Epithelial cell of esophagus (primary cell): Measurements from ENCODE around the gene ARMH1.

Experiments used
- DNase-seq: peaks from one replicate; pipeline ENCODE4 v3.0.0; 2010; ENCODE audit warnings: low read depth
- H3K4me3 ChIP-seq: 2 replicates; pipeline ENCODE4 v1.5.1; 2011; ENCODE audit warnings: mild to moderate bottlenecking, low read length, control low read depth
- CTCF ChIP-seq: IDR thresholded peaks from 2 replicates; pipeline ENCODE4 v1.5.1; 2011; ENCODE audit warnings: low read depth, mild to moderate bottlenecking, low read length, control low read depth, inconsistent platforms; ENCODE audit not compliant: insufficient read depth; ENCODE audit errors: missing control alignments

The ARMH1 gene

DNA sequence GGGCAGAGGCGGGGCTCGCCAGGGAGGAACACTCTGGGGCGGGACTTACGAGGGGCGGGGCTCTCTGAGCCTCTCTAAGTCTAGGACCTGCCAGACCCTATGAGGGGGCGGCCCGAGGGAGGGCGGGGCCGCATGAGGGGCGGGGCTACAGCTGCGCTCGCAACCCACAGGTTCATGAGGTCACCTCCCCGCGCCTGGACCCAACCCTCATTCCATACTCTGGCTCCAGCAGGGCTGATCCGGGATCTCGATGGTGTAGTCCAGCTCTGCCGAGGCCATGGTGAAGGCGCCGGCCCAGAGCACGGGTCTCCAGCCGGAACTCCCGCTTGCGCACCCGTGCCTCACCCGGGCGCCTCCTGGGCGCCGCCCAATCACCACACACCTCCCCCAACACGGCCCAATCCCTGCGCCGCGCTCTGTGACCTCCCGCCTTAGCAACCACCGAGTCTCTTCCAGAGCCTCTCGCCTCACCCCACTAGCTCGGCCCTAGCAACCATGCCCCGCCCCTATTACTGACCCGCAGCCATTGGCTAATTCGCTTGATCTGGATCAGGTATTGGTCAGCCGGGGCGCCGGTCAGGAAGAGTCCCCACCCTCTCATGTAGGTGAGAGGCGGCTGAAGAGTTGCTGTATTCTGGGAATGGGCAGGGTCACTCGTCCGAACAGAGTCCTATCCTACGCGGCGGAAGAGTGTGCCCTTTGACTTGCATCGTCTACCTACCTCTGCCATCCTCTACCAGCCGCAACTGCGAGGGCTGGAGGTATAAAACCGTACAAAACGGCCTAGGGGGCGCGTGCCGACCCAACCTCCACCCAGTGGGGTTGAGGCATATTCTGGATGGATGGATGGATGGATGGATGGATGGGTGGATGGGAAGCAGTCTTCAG is at the start of gene ARMH1, which contains the start of gene TMEM53:
Gene ARMH1, plus strand, starts transcription at position 602 of the 888 bp plus-strand sequence. CDS start 14,984 bp downstream, outside the sequence.
Gene TMEM53, minus strand, starts transcription at position 369 of the 888 bp plus-strand sequence. Its CDS starts 90 bp downstream, at position 279.
- peak; percentile 12 for TF ChIP-seq CTCF
- H3K4me3 ChIP-seq = peak within 1 kb of the TSS; percentile 67
- peak; percentile 100 for DNase-seq

- no peak overlapping the region for H3K4me3 ChIP-seq
- peak; percentile 37 for DNase-seq
- TF ChIP-seq CTCF = no peak
Measured at GRCh38 chr1:44625348-44625747, 49.2 kb upstream of the ARMH1 start.

- no peak overlapping the region for H3K4me3 ChIP-seq
- DNase-seq = peak; percentile 94
- TF ChIP-seq CTCF = no peak
Measured at GRCh38 chr1:44628962-44629756, 45.4 kb upstream of the ARMH1 start.

- H3K4me3 ChIP-seq = no peak overlapping the region
- peak; percentile 46 for DNase-seq
- no peak for TF ChIP-seq CTCF
Measured at GRCh38 chr1:44630116-44630515, 44.4 kb upstream of the ARMH1 start.

DNA sequence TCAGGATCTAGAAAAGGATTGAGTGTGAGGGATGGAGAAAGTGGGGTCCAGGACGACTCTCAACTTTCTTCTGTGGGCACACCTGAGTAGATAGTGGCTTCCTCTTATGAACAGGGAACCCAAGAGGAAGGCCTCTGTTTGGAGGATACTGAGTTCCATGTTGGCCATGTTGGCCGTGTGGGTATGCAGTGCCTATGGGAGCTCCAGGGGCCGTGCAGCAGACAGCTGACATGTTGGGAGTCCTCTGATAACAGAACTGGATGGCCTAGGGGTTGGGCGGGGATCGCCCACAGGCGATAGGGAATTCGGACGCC is 43.2 kb upstream of the ARMH1 start:
- DNase-seq = no peak
- TF ChIP-seq CTCF = no peak
- H3K4me3 ChIP-seq = peak overlapping the region; percentile 65

GRCh38 chr1:44631647-44632539 is 42.6 kb upstream of the ARMH1 start:
- no peak for TF ChIP-seq CTCF
- DNase-seq = peak; percentile 84
- H3K4me3 ChIP-seq = peak overlapping the region; percentile 65
